OCI-LY7 (cell line): ENCODE measurements around the gene CDC42BPG.

Experiments used
- EZH2phosphoT487 ChIP-seq: fragments of 200-600 bp; sonication (generic); IDR thresholded peaks from 2 replicates; pipeline ENCODE4 v1.6.1; 2018; ENCODE audit warnings: low read depth, borderline replicate concordance, mild to moderate bottlenecking, mixed run types, antibody characterized with exemption, low read length, moderate library complexity, mixed read lengths
- TF ChIP-seq, protein P1 (sequence below): fragments of 200-600 bp; sonication (generic); conservative IDR thresholded peaks from 2 replicates; pipeline ENCODE4 v1.5.1; 2014; ENCODE audit warnings: mild to moderate bottlenecking, antibody characterized with exemption, low read length, moderate library complexity, mixed read lengths

DNA sequence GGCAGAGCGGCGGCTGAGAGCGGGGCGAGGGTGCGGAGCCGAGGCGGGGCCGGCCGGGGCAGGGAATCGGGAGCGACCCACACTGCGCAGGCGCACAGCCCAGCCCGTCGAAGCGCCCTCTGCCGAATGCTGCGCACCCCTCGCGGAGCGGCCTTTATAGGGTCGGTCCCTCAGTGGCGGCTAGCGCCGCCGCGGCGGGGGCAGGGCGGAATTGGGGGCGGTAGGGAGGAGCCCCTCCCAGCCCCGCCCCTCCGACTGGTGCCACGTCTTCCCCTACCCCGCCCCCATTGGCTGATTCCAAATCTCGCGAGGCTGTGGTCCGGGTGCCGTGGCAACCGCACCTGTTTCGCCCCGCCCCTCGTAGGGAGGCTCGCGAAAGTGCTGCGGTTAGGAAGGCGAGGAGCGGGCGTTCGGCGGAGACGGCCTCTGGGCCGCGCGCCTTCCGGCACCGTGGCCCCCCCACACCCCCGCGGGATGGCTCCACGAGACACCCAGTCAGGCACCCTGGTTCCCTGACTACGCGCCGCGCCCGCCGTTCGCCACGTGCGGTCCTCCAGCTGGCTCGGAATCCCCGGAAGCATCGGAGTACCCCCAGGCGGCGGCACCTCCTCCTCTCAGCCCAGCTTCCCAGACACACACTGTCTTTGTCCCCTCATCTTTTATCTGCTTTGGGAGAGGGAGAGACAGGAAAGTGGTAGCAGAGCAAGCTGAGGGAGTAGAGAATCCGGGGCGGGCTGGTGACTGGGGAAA, 34.2 kb upstream of the CDC42BPG start, which contains the start of gene EHD1:
- TF ChIP-seq, protein P1, sequence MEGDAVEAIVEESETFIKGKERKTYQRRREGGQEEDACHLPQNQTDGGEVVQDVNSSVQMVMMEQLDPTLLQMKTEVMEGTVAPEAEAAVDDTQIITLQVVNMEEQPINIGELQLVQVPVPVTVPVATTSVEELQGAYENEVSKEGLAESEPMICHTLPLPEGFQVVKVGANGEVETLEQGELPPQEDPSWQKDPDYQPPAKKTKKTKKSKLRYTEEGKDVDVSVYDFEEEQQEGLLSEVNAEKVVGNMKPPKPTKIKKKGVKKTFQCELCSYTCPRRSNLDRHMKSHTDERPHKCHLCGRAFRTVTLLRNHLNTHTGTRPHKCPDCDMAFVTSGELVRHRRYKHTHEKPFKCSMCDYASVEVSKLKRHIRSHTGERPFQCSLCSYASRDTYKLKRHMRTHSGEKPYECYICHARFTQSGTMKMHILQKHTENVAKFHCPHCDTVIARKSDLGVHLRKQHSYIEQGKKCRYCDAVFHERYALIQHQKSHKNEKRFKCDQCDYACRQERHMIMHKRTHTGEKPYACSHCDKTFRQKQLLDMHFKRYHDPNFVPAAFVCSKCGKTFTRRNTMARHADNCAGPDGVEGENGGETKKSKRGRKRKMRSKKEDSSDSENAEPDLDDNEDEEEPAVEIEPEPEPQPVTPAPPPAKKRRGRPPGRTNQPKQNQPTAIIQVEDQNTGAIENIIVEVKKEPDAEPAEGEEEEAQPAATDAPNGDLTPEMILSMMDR, result peak; percentile 72
- TF ChIP-seq EZH2phosphoT487, result no peak
